ENCODE results near the gene CDA.

- TF ChIP-seq CTCF (IDR thresholded peaks at IDR 0.05) (no peak), POLR2A (IDR thresholded peaks at IDR 0.05) (no peak)
Measured at GRCh38 chr1:20551161-20551560, 37.7 kb upstream of the CDA start.

All from testis (tissue), 2 donors.